ENCODE results near the gene DHRSX. TPM values are rescaled to one million over a fixed set of nuclear protein-coding genes. Genes with fewer than 3 reads are reported as not detected.
A peak's percentile ranks its signal among the peaks of the same experiment; 100 is the strongest.

The DHRSX gene
- total and polyA plus RNA-seq, 2 of the 8 experiments (the other 6 are each of a cell fraction or from before 2014, with no cell fraction given), result 35.1 to 43.4 TPM

- Histone ChIP-seq H2BK15ac (ENCODE audit: low read length) (no peak overlapping the region), H2AFZ (ENCODE audit: low read length) (no peak overlapping the region), H2BK5ac (ENCODE audit: low read depth, low read length) (peak overlapping the region; percentile 46; the same call in 1 of the 2 replicates), H3K23me2 (ENCODE audit: low read depth, low read length) (peaks cover 4% of the 10 kb centered on the region; the same call in 1 of the 2 replicates), H2BK12ac (ENCODE audit: low read depth, low read length) (0 out of 2 replicates have a peak overlapping the region, but pooled peaks have one; percentile 39), H3K4me1 (replicated peaks in 1 of 4; ENCODE audit: control insufficient read depth in 3 of 4, insufficient read depth in 4 of 4, low read length in 3 of 4) (peaks cover 0 to 17% (median 9%) of the 10 kb centered on the region in 4 experiments; a peak in 5 of 7 replicates), H4K8ac (ENCODE audit: extremely low read depth, insufficient read depth, low read length) (no peak overlapping the region), H3K56ac (replicated peaks; ENCODE audit: insufficient read length, low read depth, low read length) (no peak overlapping the region), H2AK5ac (ENCODE audit: low read depth, low read length) (no peak overlapping the region; the same call in 1 of the 2 replicates), H3K36me3 (ENCODE audit: control insufficient read depth in 2 of 4, insufficient read depth in 4 of 4, low read length in 3 of 4) (peaks cover 0 to 20% (median 0%) of the 10 kb centered on the region in 4 experiments; a peak in 2 of 8 replicates), H3K79me2 (ENCODE audit: control insufficient read depth in 1 of 2, insufficient read depth in 2 of 2, low read length in 2 of 2) (peaks cover 5 to 62% of the 10 kb centered on the region in 2 experiments; a peak in 3 of 4 replicates), H3K14ac (ENCODE audit: insufficient read length) (no peak overlapping the region), H3K18ac (ENCODE audit: extremely low read depth, low read length) (no peak overlapping the region; the same call in 1 of the 2 replicates), H3K23ac (ENCODE audit: insufficient read length) (no peak overlapping the region), H4K20me1 (replicated peaks in 1 of 2; ENCODE audit: control insufficient read depth in 1 of 2, insufficient read depth in 2 of 2, low read length in 2 of 2) (peaks cover 2 to 5% of the 10 kb centered on the region in 2 experiments), H3K9ac (replicated peaks in 1 of 4; ENCODE audit: extremely low read depth in 1 of 4, low read depth in 3 of 4, low read length in 3 of 4) (peak overlapping the region in 2 of 4 experiments; percentile 42 to 44; a peak in 3 of 7 replicates), H3K4me3 (ENCODE audit: extremely low read depth in 1 of 4, insufficient read depth in 2 of 4, low read depth in 3 of 4, low read length in 4 of 4) (peak overlapping the region; percentile 35 to 96 (median 80); a peak in 5 of 8 replicates), H3K4ac (replicated peaks; ENCODE audit: insufficient read length, low read depth, low read length) (no peak overlapping the region), H4K5ac (ENCODE audit: insufficient read length, low read depth, low read length) (peak overlapping the region; percentile 27), H3K27ac (ENCODE audit: low read depth, low read length) (peak overlapping the region; percentile 64), H4K91ac (replicated peaks; ENCODE audit: insufficient read length, low read length) (no peak overlapping the region), H2BK20ac (ENCODE audit: low read length) (no peak overlapping the region), H3K4me2 (ENCODE audit: insufficient read depth in 1 of 2, low read depth in 2 of 2, low read length in 2 of 2) (peak overlapping the region; percentile 53 to 77), H2BK120ac (replicated peaks; ENCODE audit: low read depth, low read length) (peak overlapping the region; percentile 6), H3K27me3 (replicated peaks in 1 of 4; ENCODE audit: control insufficient read depth in 3 of 4, extremely low read depth in 1 of 4, insufficient read depth in 3 of 4, low read length in 3 of 4) (no peaks in the 10 kb centered on the region), H3K79me1 (ENCODE audit: low read depth, low read length) (peaks cover 6% of the 10 kb centered on the region), H3K9me3 (ENCODE audit: insufficient read depth in 2 of 2, low read depth in 1 of 2, low read length in 1 of 2) (no peaks in the 10 kb centered on the region)
- 24% methylated on average over 10 of the region's 10 CpGs; no CpG with 5 or more reads in 1 of the 2 experiments for WGBS, 2 experiments (ENCODE audit: extremely low coverage in 1 of 2, insufficient coverage in 1 of 2, insufficient read length in 1 of 2, insufficient replicate concordance in 2 of 2, low coverage in 1 of 2, low lambda C conversion rate in 2 of 2, missing lambda C conversion rate in 1 of 2)
- no peak for DNase-seq (ENCODE audit: low read depth in 1 of 2, low spot score in 2 of 2)
- ChIA-PET CTCF (ENCODE audit: partially characterized antibody) (no interaction called here), POLR2A (ENCODE audit: partially characterized antibody) (no interaction called here)
- FAIRE-seq, result no peak
- TF ChIP-seq GABPA (IDR thresholded peaks at IDR 0.05; ENCODE audit: borderline replicate concordance, insufficient read depth, low read length), result no peak
- TF ChIP-seq HDAC2 (IDR thresholded peaks at IDR 0.05; ENCODE audit: borderline replicate concordance in 1 of 2, low read depth in 2 of 2, low read length in 2 of 2), result no peak
- TF ChIP-seq RBBP5 (IDR thresholded peaks at IDR 0.05; ENCODE audit: borderline replicate concordance, low read depth, low read length), result no peak
- no peak for TF ChIP-seq SP2 (IDR thresholded peaks at IDR 0.05; ENCODE audit: low read length)
Observed at GRCh38 chrX:2498781-2499302, 1.9 kb downstream of the DHRSX start.
